ENCODE results near the gene TP53RK.

DNA sequence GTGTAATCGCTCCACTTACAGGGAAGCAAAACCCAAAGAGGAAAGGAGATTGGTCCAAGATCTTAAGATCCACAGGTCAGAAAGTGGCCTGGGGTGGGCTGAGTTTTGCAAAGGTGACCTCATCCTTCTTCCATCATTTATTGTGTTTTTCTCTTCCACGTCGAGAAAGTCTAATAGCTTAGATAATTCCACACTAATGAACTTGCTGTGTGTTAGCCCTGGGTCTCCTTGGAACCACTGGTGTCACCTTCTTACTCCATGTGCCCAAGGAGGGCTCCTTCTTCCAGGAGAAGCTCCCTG, 39.6 kb downstream of the TP53RK start:
- TF ChIP-seq POLR2A (IDR thresholded peaks at IDR 0.05), result no peak
- TF ChIP-seq, protein P1, sequence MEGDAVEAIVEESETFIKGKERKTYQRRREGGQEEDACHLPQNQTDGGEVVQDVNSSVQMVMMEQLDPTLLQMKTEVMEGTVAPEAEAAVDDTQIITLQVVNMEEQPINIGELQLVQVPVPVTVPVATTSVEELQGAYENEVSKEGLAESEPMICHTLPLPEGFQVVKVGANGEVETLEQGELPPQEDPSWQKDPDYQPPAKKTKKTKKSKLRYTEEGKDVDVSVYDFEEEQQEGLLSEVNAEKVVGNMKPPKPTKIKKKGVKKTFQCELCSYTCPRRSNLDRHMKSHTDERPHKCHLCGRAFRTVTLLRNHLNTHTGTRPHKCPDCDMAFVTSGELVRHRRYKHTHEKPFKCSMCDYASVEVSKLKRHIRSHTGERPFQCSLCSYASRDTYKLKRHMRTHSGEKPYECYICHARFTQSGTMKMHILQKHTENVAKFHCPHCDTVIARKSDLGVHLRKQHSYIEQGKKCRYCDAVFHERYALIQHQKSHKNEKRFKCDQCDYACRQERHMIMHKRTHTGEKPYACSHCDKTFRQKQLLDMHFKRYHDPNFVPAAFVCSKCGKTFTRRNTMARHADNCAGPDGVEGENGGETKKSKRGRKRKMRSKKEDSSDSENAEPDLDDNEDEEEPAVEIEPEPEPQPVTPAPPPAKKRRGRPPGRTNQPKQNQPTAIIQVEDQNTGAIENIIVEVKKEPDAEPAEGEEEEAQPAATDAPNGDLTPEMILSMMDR (IDR thresholded peaks at IDR 0.05), result no peak
- no peak for TF ChIP-seq POLR2AphosphoS5 (IDR thresholded peaks at IDR 0.05)
